Lung (tissue), 12 donors: ENCODE data around the gene CNTNAP2. TPM values are rescaled to one million over a fixed set of nuclear protein-coding genes. Genes with fewer than 3 reads are reported as not detected.

Experiments used
- ATAC-seq: fragments of 200-7000 bp; cut with Tn5 transposase; one replicate; pipeline ENCODE4 v1.9.1; 2020; ENCODE audit warnings: moderate number of reproducible peaks; ENCODE audit not compliant: insufficient read depth, low FRiP score
- DNase-seq, 3 donors: peaks; one replicate each; pipeline ENCODE4 v3.0.0-alpha.2; 2013 to 2017
- H3K27ac ChIP-seq, 2 donors: one replicate each; pipeline ENCODE4 v1.5.1; 2013; ENCODE audit warnings: mild to moderate bottlenecking in 2 of 2, moderate library complexity in 2 of 2, control low read depth in 1 of 2, inconsistent platforms in 1 of 2, low read depth in 1 of 2, low read length in 1 of 2
- H3K27me3 ChIP-seq, 3 donors: one replicate each; pipeline ENCODE4 v1.5.1; 2013; ENCODE audit warnings: low read length in 2 of 3; ENCODE audit not compliant: control insufficient read depth in 3 of 3, insufficient read depth in 3 of 3
- H3K36me3 ChIP-seq, 4 donors: one replicate each; pipeline ENCODE4 v1.5.1; 2013; ENCODE audit warnings: low read length in 4 of 4, mild to moderate bottlenecking in 1 of 4, moderate library complexity in 1 of 4; ENCODE audit not compliant: control insufficient read depth in 4 of 4, insufficient read depth in 4 of 4
- H3K4me1 ChIP-seq, 5 donors: one replicate each; pipeline ENCODE4 v1.5.1; 2013; ENCODE audit warnings: low read length in 5 of 5, mild to moderate bottlenecking in 2 of 5, moderate library complexity in 1 of 5; ENCODE audit not compliant: control insufficient read depth in 5 of 5, insufficient read depth in 5 of 5
- H3K4me3 ChIP-seq: one replicate; pipeline ENCODE4 v1.5.1; 2013; ENCODE audit warnings: mild to moderate bottlenecking, control low read depth, moderate library complexity
- H3K9ac ChIP-seq, 2 donors: one replicate each; pipeline ENCODE4 v1.5.1; 2013; ENCODE audit warnings: low read length in 2 of 2, control low read depth in 1 of 2; ENCODE audit not compliant: insufficient read depth in 1 of 2
- H3K9me3 ChIP-seq, 4 donors: one replicate each; pipeline ENCODE4 v1.5.1; 2013; ENCODE audit warnings: low read length in 3 of 4, mild to moderate bottlenecking in 1 of 4, moderate library complexity in 1 of 4; ENCODE audit not compliant: control insufficient read depth in 4 of 4, insufficient read depth in 3 of 4
- CTCF ChIP-seq: IDR thresholded peaks from 2 replicates; pipeline ENCODE4 v1.5.1; 2012; ENCODE audit warnings: mild to moderate bottlenecking; ENCODE audit errors: control extremely low read depth, extremely low read depth
- WGBS, 2 donors: extraction: QIAGEN DNeasy Blood & Tissue Kit; methylation state at CpG; one replicate each; pipeline ENCODE4 v1.1.7; 2013; 5-methylcytosine and 5-hydroxymethylcytosine counted together
- polyA plus RNA-seq, 2 donors: library from polyadenylated mRNA; stranded (reverse); fragments of 200-250 nt; gene quantifications; one replicate each; pipeline ENCODE4 v1.2.1, GENCODE V29; 2013
- total RNA-seq, 2 donors: library from RNA; depleted of rRNA in 1 of 2; stranded (reverse); fragments of >200 nt in 1 of 2; gene quantifications; one replicate each; pipeline ENCODE4 v1.2.1, GENCODE V29; 2014 to 2021
- donor health status: control.
- donor health status: control.
- donor health status: Bipolar disorder and iron deficiency.
- donor health status: healthy.
- donor health status: DM: yes; HTN: yes; CAD: no.

The CNTNAP2 gene
- total and polyA plus RNA-seq, 4 donors = 0.18 to 45.3 (median 0.52) TPM

GRCh38 chr7:147231275-147231674 is 1114.7 kb downstream of the CNTNAP2 start:
- no peak overlapping the region for H3K4me3 ChIP-seq
- H3K27me3 ChIP-seq = no peaks in the 10 kb centered on the region
- H3K9me3 ChIP-seq = no peaks in the 10 kb centered on the region
- no peak for DNase-seq
- H3K27ac ChIP-seq = no peak overlapping the region
- TF ChIP-seq CTCF = no peak
- WGBS, 2 donors = 72 to 88% methylated on average over 2 of the region's 2 CpGs
- no peak for ATAC-seq
- H3K36me3 ChIP-seq = no peaks in the 10 kb centered on the region
- H3K9ac ChIP-seq = no peak overlapping the region
- H3K4me1 ChIP-seq = no peaks in the 10 kb centered on the region

DNA sequence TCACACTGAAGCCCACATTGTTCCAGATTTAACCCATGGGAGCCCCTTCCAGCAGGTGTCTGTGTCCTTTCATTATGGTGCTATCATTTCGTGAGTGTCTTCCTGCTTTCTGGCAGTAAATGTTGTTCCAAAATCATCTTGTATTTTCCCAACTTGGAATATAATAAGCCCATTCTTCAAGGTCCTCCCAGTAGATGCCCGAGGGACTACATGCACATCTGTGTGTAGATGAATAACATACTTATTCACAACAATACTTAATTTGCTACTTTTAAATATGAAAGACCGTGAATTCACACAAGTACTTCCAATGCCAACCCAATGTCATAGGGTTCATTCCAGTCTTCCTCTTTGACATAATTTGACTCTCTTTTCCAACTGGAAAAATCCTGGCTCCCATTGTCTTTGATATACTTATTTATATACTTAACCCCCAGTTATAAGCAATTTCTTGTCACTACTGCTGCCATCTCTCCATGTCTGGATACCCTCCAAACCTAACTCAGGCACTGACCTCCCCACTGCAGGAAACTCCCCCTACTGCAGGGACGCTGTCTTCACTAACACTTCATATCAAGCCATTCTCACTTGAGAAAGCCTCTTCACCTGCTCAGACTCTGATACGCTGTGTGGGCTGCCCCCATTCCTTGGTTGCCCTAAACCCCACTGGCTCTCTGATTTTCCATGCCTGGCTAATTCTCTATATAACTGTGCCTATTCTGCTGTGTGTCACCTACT is 1119.2 kb downstream of the CNTNAP2 start:
- no peak overlapping the region for H3K9ac ChIP-seq
- H3K27ac ChIP-seq = no peak overlapping the region
- no peaks in the 10 kb centered on the region for H3K36me3 ChIP-seq
- no peaks in the 10 kb centered on the region for H3K9me3 ChIP-seq
- no peak for DNase-seq
- TF ChIP-seq CTCF = no peak
- H3K4me3 ChIP-seq = no peak overlapping the region
- no peaks in the 10 kb centered on the region for H3K4me1 ChIP-seq
- WGBS, 2 donors = 84 to 86% methylated on average over 5 of the region's 5 CpGs
- H3K27me3 ChIP-seq = no peaks in the 10 kb centered on the region
- no peak for ATAC-seq

DNA sequence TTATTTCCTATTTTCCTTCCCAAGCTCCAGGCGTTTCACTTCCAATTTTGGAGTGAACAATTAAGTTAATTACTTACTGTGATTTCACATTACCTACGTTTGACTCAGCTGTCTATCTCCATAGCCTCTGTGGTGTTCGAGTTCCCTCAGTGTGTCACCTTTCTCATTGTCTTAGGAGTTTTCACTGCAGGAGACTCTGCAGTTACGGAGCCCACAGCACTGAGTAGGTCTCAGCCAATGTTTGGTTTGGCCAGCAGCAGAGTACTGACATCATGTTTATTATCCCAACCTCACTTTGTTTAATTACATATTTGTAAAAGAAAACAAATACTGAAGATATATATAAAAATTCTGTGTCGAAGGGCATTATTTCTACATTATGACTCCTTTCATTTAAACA is 1123.9 kb downstream of the CNTNAP2 start:
- no peak overlapping the region for H3K9ac ChIP-seq
- H3K9me3 ChIP-seq = no peaks in the 10 kb centered on the region
- no peaks in the 10 kb centered on the region for H3K36me3 ChIP-seq
- no peak for TF ChIP-seq CTCF
- no peak overlapping the region for H3K27ac ChIP-seq
- DNase-seq (no peak), ATAC-seq (no peak)
- WGBS, 2 donors = 72 to 81% methylated on average over 5 of the region's 5 CpGs
- H3K4me3 ChIP-seq = no peak overlapping the region
- no peaks in the 10 kb centered on the region for H3K27me3 ChIP-seq
- H3K4me1 ChIP-seq = no peaks in the 10 kb centered on the region

DNA sequence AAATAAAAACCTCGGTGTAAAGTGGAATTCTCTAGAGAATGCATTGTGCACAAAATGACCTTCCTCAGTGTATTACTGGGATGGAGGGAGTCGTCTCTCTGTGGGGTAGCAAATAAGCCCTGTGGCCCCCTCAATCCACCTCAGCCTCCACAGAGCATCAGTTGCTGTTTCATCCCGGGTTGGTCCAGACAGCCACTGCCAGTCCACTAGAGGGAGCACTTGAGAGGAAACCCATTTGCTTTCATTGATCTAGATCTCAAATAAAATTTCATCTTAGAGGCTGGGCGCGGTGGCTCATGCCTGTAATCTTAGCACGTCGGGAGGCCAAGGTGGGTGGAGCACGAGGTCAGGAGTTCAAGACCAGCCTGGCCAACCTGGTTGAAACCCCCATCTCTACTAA is 1128.7 kb downstream of the CNTNAP2 start:
- H3K9ac ChIP-seq = no peak overlapping the region
- TF ChIP-seq CTCF = no peak
- no peaks in the 10 kb centered on the region for H3K9me3 ChIP-seq
- WGBS, 2 donors = 47 to 49% methylated on average over 8 of the region's 8 CpGs
- no peak overlapping the region for H3K4me3 ChIP-seq
- no peaks in the 10 kb centered on the region for H3K36me3 ChIP-seq
- no peak overlapping the region for H3K27ac ChIP-seq
- DNase-seq (peak in 1 of 3 donors; percentile 18), ATAC-seq (no peak)
- no peaks in the 10 kb centered on the region for H3K4me1 ChIP-seq
- H3K27me3 ChIP-seq = no peaks in the 10 kb centered on the region
